Activated CD4-positive, alpha-beta T cell treated with anti-CD3 and anti-CD28 coated beads for 36 hours (primary cell): ENCODE data around the gene OLA1. TPM values are rescaled to one million over a fixed set of nuclear protein-coding genes. Genes with fewer than 3 reads are reported as not detected.
"Not testable (repeated sequence)": the region's sequence is repeated elsewhere in the genome, so short reads cannot be mapped to it uniquely, and the experiment has no call there.

Experiments used
- ATAC-seq: fragments of 200-7000 bp; cut with Tn5 transposase; one replicate; pipeline ENCODE4 v1.10.0; 2021; ENCODE audit warnings: mild to moderate bottlenecking, moderate library complexity
- CTCF ChIA-PET: fragments of 350-600 bp; sonication (Branson Sonifier 250); formaldehyde crosslinking; loops from one replicate; lab custom pipeline; 2021; ENCODE audit warnings: antibody characterized with exemption; lab: Charles Lee
- POLR2A ChIA-PET: fragments of 350-600 bp; sonication (Branson Sonifier 250); formaldehyde crosslinking; loops from one replicate; lab custom pipeline; 2021; ENCODE audit warnings: antibody characterized with exemption, inconsistent platforms; lab: Charles Lee
- DNase-seq: peaks from one replicate; pipeline ENCODE4 v3.0.0-alpha.2; 2020
- H3K27ac Mint-ChIP-seq: one replicate; pipeline ENCODE4 v1.8.0; 2021; ENCODE audit warnings: mixed read lengths
- H3K27me3 Mint-ChIP-seq: one replicate; pipeline ENCODE4 v1.8.0; 2021; ENCODE audit warnings: mixed read lengths
- H3K36me3 Mint-ChIP-seq: one replicate; pipeline ENCODE4 v1.8.0; 2021; ENCODE audit warnings: low read depth, mixed read lengths
- H3K4me1 Mint-ChIP-seq: one replicate; pipeline ENCODE4 v1.8.0; 2021; ENCODE audit warnings: mixed read lengths
- H3K4me3 Mint-ChIP-seq: one replicate; pipeline ENCODE4 v1.8.0; 2021; ENCODE audit warnings: mild to moderate bottlenecking, moderate library complexity, mixed read lengths
- H3K9me3 Mint-ChIP-seq: one replicate; pipeline ENCODE4 v1.8.0; 2021; ENCODE audit warnings: low read depth, mixed read lengths
- intact Hi-C, 2 experiments: fragments of 100-400 bp; cut with DNase I in 1 of 2; cut with micrococcal nuclease in 1 of 2; formaldehyde crosslinking; loops; one replicate each; pipeline versions ENCODE4 v1.14.2 to v1.15.1; 2022 to 2024; cut with DNase I, micrococcal nuclease
- total RNA-seq, 2 experiments: library from RNA; stranded (reverse); gene quantifications; one replicate each; pipeline ENCODE4 v1.2.3, GENCODE V29; 2021

OLA1 gene
- total RNA-seq, result 100 to 1,000 TPM; 136 to 157 TPM

DNA sequence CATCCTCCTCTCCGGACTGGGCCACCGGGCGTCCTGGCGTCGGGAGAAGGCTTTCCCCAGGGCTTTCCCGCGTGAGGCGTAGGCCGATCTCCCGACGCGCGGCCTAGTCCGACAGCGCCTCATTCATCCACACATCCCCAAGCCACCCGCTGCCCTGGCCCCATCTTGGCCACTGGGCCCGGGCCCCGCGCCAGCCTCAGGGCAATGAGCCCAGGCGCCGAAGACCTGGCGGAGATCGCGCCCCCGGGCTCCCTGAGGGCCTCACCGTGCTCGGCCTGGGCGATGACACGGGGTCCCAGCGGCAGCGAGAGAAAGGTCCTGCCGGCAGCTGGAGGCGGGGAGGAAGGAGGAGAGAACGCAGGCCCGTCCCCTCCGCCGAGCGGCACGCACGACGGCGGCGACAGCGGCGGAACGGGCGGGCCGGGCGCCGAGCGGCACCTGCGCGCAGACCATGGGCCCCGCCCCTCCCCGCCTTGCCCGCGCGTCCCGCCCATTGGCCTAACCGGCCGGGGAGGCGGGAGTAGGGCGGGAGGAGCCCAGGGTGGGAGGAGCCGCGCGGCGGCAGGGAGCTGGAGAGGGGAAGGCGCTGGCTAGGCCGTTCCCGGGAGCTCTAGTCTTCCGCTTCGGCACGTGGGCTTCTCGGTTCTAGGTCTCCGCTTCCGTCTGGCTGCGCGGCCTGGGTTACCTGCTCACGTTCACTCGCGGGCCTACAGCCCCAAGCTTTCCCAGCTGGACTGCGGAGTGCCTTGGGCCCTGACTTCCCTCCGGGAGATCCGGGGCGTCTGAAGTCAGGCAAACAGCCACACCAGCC, at the start of gene OLA1:
OLA1 (minus strand) TSS at position 346 of the 811 bp plus-strand sequence. CDS start 1,717 bp downstream, outside the sequence.
- Mint-ChIP-seq H3K36me3 (peaks cover 26% of the 10 kb centered on the region), H3K27me3 (no peaks in the 10 kb centered on the region), H3K9me3 (no peaks in the 10 kb centered on the region), H3K27ac (peak within 1 kb of the TSS; percentile 85), H3K4me1 (peaks cover 31% of the 10 kb centered on the region), H3K4me3 (peak within 1 kb of the TSS; percentile 90)
- intact Hi-C loops, result loop anchor here (1.0 to 10.0 kb wide), 11 partner anchors 78 to 1754 kb away; partner anchors contain the start of genes SP3 (in 2 of the 2), ATF2 (in 1 of the 2), GPR155 (in 1 of the 2) and LNPK (in 1 of the 2)
- ChIA-PET CTCF (interaction anchor here (0.5 to 2.0 kb wide), 8 partner anchors 8 to 477 kb away, joined by 3 to 9 read pairs (median 3); no protein-coding TSS in a partner anchor), POLR2A (interaction anchor here (1.0 kb wide), 1 partner anchor 147 kb away, joined by 3 read pairs; the partner anchor contains the start of gene SCRN3)
- ATAC-seq (peak; percentile 97), DNase-seq (peak; percentile 98)

DNA sequence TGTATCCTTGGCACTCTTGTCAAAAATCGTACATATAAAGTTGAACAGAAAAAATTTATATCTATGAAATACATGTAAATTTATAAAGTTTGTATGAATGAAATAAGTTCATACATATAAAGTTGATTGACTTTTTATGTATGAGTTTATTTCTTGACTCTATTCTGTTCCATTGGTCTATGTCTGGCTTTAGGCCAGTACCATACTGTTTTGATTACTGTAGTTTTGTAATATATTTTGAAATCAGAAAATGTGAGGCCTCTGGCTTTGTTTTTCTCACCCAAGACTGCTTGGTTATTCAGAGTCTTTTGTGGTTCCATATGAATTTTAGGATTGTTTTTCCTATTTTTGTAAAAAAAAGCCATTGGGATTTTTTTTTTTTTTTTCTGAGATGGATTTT, 44.6 kb upstream of the OLA1 start:
- CTCF ChIA-PET, result no interaction called here
- no peak overlapping the region for H3K4me3 Mint-ChIP-seq
- peaks cover 22% of the 10 kb centered on the region for H3K27me3 Mint-ChIP-seq
- POLR2A ChIA-PET, result no interaction called here
- no peak for DNase-seq
- H3K9me3 Mint-ChIP-seq, result peaks cover 5% of the 10 kb centered on the region
- peaks cover 2% of the 10 kb centered on the region for H3K36me3 Mint-ChIP-seq
- H3K4me1 Mint-ChIP-seq, result no peaks in the 10 kb centered on the region
- ATAC-seq, result no peak
- no peak overlapping the region for H3K27ac Mint-ChIP-seq
- intact Hi-C loops, result no loop called here

DNA sequence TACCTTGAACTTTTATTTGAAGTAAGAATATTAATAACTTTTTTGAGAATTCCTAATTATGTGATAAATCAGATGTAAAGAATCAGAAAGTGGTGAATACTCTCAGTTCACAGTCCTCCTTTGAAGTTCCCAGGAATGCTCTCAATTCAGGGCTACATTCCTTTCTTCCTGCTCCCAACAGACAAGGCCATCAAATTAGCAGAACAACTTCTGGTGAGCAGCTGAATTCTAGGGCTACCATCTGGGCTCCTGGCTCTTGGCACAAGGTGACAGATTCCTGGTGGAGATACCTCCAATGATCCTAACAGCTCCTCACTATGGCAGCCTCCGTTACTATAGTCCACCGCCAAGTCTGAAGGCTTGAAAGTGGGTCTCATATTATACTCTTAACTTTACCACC, 37.8 kb upstream of the OLA1 start:
- no peak for ATAC-seq
- Mint-ChIP-seq H3K4me3 (no peak overlapping the region), H3K4me1 (no peaks in the 10 kb centered on the region), H3K27me3 (peaks cover 37% of the 10 kb centered on the region), H3K36me3 (no peaks in the 10 kb centered on the region), H3K27ac (no peak overlapping the region), H3K9me3 (no peaks in the 10 kb centered on the region)
- no peak for DNase-seq
- CTCF ChIA-PET, result no interaction called here
- intact Hi-C loops, result no loop called here
- POLR2A ChIA-PET, result no interaction called here

DNA sequence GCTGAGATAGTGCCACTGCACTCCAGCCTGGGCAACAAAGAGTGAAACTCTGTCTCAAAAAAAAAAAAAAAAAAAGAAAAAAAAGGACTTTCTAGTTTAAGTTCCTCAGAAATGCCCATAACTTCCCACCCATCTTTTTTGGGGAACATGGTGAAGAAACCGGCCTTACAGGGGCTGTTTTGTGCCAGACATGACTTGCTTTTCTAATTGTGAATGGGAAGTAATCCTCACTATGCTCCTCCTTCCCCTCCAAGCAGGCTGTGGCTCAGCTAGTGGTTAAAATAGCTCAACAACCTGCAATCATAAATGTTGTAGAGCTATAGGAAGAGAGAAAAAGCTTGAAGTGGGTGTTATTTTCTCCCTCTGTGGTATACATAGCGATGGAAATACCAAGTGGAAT, 34.1 kb upstream of the OLA1 start:
- DNase-seq, result no peak
- no peak overlapping the region for H3K4me3 Mint-ChIP-seq
- ChIA-PET POLR2A (no interaction called here), CTCF (interaction anchor here (0.9 kb wide), 1 partner anchor 12 kb away, joined by 3 read pairs; no protein-coding TSS in a partner anchor)
- H3K36me3 Mint-ChIP-seq, result no peaks in the 10 kb centered on the region
- intact Hi-C loops, result no loop called here
- H3K27me3 Mint-ChIP-seq, result peaks cover 28% of the 10 kb centered on the region
- no peak for ATAC-seq
- no peaks in the 10 kb centered on the region for H3K4me1 Mint-ChIP-seq
- no peaks in the 10 kb centered on the region for H3K9me3 Mint-ChIP-seq
- H3K27ac Mint-ChIP-seq, result no peak overlapping the region

DNA sequence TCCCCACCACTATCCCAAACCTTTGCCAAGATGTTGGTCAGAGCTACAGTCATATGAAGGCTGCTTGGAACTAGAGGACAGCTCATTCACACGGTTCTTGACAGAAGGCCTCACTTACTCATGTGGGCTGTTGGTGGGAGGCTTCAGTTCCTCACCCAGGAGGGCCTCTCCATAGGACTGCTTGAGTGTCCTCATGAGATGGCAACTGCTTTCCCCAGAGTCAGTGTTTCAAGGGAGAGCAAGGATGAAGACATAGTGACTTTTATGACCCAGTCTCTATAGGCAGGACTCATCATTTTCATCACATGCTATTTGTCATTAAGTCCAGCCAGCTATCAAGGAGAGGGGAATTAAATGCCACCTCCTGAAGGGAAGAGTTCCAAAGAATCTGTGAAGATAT, 33.4 kb upstream of the OLA1 start:
- Mint-ChIP-seq H3K9me3 (no peaks in the 10 kb centered on the region), H3K4me3 (no peak overlapping the region), H3K4me1 (no peaks in the 10 kb centered on the region), H3K36me3 (no peaks in the 10 kb centered on the region), H3K27ac (no peak overlapping the region), H3K27me3 (peaks cover 28% of the 10 kb centered on the region)
- DNase-seq, result no peak
- CTCF ChIA-PET, result interaction anchor here (0.9 kb wide), 1 partner anchor 13 kb away, joined by 3 read pairs; no protein-coding TSS in a partner anchor
- no peak for ATAC-seq
- intact Hi-C loops, result no loop called here
- POLR2A ChIA-PET, result no interaction called here

DNA sequence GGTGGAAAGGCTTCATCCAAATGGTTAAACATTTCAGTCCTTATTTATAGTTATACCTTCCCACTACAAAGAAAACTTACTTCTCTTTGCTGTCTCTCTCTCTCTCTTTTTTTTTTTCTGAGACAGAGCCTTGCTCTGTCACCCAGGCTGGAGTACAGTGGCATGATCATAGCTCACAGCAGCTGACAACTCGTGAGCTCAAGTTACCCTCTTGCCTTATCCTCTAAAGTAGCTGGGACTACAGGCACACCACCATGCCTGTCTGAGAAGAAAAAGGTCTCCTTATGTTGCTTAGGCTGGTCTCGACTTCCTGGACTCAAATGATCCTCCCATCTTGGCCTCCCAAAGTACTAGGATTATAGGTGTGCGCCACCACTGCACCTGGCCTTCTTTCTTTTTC, 32.3 kb upstream of the OLA1 start:
- no peaks in the 10 kb centered on the region for H3K36me3 Mint-ChIP-seq
- H3K9me3 Mint-ChIP-seq, result no peaks in the 10 kb centered on the region
- DNase-seq, result no peak
- ChIA-PET POLR2A (no interaction called here), CTCF (no interaction called here)
- ATAC-seq, result no peak
- intact Hi-C loops, result no loop called here
- peaks cover 28% of the 10 kb centered on the region for H3K27me3 Mint-ChIP-seq
- no peak overlapping the region for H3K27ac Mint-ChIP-seq
- no peaks in the 10 kb centered on the region for H3K4me1 Mint-ChIP-seq
- H3K4me3 Mint-ChIP-seq, result no peak overlapping the region

DNA sequence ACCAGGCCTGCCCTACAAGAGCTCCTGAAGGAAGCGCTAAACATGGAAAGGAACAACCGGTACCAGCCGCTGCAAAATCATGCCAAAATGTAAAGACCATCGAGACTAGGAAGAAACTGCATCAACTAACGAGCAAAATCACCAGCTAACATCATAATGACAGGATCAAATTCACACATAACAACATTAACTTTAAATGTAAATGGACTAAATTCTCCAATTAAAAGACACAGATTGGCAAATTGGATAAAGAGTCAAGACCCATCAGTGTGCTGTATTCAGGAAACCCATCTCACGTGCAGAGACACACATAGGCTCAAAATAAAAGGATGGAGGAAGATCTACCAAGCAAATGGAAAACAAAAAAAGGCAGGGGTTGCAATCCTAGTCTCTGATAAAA, 21.9 kb upstream of the OLA1 start:
- DNase-seq, H3K4me3 Mint-ChIP-seq, intact Hi-C loops, H3K4me1 Mint-ChIP-seq, H3K27ac Mint-ChIP-seq, ATAC-seq, POLR2A ChIA-PET, H3K9me3 Mint-ChIP-seq, H3K36me3 Mint-ChIP-seq, CTCF ChIA-PET: not testable (repeated sequence)
- peaks cover 13% of the 10 kb centered on the region for H3K27me3 Mint-ChIP-seq

DNA sequence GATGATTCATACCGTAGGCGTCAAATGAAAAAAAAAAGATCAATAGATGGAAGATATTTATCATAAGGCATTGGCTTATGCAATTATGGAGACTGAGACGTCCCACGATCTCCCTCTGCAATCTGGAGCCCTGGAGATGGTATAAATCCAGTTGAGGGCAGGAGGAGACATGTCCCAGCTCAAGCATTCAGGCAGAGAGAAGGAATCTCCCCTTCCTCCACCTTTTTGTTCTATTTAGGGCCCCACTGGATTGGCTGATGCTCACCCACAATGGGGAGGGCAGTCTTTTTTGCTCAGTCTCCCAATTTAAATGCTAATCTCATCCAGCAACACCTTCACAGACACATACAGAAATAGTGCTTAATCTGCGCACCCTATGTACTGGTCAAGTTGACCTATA, 18.0 kb upstream of the OLA1 start:
- ChIA-PET CTCF (no interaction called here), POLR2A (no interaction called here)
- no peaks in the 10 kb centered on the region for H3K4me1 Mint-ChIP-seq

DNA sequence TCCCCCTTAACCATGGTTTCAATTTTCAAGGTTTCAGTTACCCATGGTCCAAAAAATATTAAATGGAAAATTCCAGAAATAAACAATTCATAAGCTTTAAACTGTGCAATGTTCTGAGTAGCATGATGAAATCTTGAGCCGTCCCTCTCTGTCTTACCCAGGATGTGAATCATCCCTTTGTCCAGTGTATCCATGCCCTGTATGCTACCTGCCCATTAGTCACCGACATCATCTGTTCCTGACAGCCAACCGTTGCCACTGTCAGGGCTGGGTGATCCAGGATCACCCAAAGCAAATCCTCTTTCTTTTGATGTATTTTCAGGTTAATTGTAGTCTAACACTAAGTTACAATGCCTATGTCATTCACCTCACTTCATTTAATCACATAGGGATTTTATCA, 15.7 kb upstream of the OLA1 start:
- intact Hi-C loops, result no loop called here
- H3K27ac Mint-ChIP-seq, result no peak overlapping the region
- ChIA-PET POLR2A (no interaction called here), CTCF (no interaction called here)
- no peaks in the 10 kb centered on the region for H3K36me3 Mint-ChIP-seq
- ATAC-seq (no peak), DNase-seq (no peak)
- peaks cover 25% of the 10 kb centered on the region for H3K27me3 Mint-ChIP-seq
- H3K4me1 Mint-ChIP-seq, result no peaks in the 10 kb centered on the region
- H3K4me3 Mint-ChIP-seq, result no peak overlapping the region
- H3K9me3 Mint-ChIP-seq, result no peaks in the 10 kb centered on the region

More for the DNA sequence above, 18.0 kb upstream of the OLA1 start:
- no peak for ATAC-seq
- no peaks in the 10 kb centered on the region for H3K36me3 Mint-ChIP-seq
- peaks cover 21% of the 10 kb centered on the region for H3K27me3 Mint-ChIP-seq
- DNase-seq, result no peak
- no peaks in the 10 kb centered on the region for H3K9me3 Mint-ChIP-seq
- no peak overlapping the region for H3K27ac Mint-ChIP-seq
- intact Hi-C loops, result no loop called here
- H3K4me3 Mint-ChIP-seq, result no peak overlapping the region

DNA sequence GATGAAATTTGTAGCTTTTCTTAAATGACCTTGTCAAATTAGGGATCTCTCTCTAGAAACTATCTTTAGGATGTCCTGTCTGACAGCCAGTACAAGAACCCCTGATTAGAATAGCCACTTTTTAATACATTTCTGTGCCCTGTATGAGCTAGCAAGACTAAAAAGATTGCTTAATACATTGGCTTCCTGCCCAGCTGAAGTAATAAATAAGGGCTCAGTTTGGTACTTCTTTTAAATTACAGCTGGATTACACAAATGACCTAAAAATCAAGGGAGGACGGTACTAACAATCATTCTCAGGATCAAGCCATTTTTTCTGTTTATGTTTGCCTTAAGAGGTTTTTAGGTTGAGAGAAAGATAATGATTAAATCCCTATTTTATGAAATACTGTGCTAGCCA, 11.6 kb upstream of the OLA1 start:
- H3K36me3 Mint-ChIP-seq, result no peaks in the 10 kb centered on the region
- POLR2A ChIA-PET, result interaction anchor here (0.5 kb wide), 1 partner anchor 1957 kb away, joined by 3 read pairs; no protein-coding TSS in a partner anchor
- no peaks in the 10 kb centered on the region for H3K4me1 Mint-ChIP-seq
- intact Hi-C loops, result no loop called here
- no peak overlapping the region for H3K4me3 Mint-ChIP-seq
- H3K27ac Mint-ChIP-seq, result no peak overlapping the region
- no peak for ATAC-seq
- CTCF ChIA-PET, result interaction anchor here (0.6 kb wide), 1 partner anchor 939 kb away, joined by 3 read pairs; no protein-coding TSS in a partner anchor
- DNase-seq, result no peak
- H3K9me3 Mint-ChIP-seq, result no peaks in the 10 kb centered on the region
- H3K27me3 Mint-ChIP-seq, result peaks cover 9% of the 10 kb centered on the region

DNA sequence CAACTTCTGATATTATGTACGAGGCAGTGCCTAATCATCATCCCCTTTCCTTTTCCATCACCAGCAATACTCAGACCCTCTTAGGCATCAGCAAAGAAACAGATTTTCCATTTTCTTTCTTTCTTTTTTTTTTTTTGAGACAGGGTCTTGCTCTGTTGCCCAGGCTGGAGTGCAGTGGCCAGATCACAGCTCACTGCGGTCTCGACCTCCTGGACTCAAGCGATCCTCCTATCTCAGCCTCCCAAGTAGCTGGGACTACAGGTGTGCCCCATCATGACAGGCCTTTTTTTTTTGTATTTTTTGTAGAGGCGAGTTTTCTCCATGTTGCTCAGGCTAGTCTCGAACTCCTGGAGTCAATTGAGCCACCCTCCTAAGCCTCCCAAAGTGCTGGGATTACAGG, 5.9 kb upstream of the OLA1 start:
- ChIA-PET CTCF (no interaction called here), POLR2A (no interaction called here)
- H3K36me3 Mint-ChIP-seq, result no peaks in the 10 kb centered on the region
- intact Hi-C loops, result no loop called here
- ATAC-seq (no peak), DNase-seq (no peak)
- peaks cover 4% of the 10 kb centered on the region for H3K4me1 Mint-ChIP-seq
- H3K27ac Mint-ChIP-seq, result no peak overlapping the region
- no peaks in the 10 kb centered on the region for H3K9me3 Mint-ChIP-seq
- no peak overlapping the region for H3K4me3 Mint-ChIP-seq
- H3K27me3 Mint-ChIP-seq, result no peaks in the 10 kb centered on the region
